GM12878 (cell line): ENCODE data around the gene CYTIP.

Source experiments
- CHD4 ChIP-seq: fragments of 200-600 bp; sonication (generic); IDR thresholded peaks from 2 replicates; pipeline ENCODE4 v1.6.1; 2016; ENCODE audit warnings: mild to moderate bottlenecking
- CTCF ChIP-seq, 3 experiments: IDR thresholded peaks in 2 of 3; conservative IDR thresholded peaks in 1 of 3; 2 replicates each; pipeline ENCODE4 v1.5.1; 2011; ENCODE audit warnings: low read depth in 3 of 3, low read length in 3 of 3, mild to moderate bottlenecking in 3 of 3, control low read depth in 2 of 3, moderate library complexity in 2 of 3, inconsistent platforms in 1 of 3, mixed read lengths in 1 of 3; ENCODE audit not compliant: control insufficient read depth in 2 of 3, insufficient read depth in 1 of 3; ENCODE audit errors: extremely low read depth in 1 of 3
- E2F4 ChIP-seq: IDR thresholded peaks from 2 replicates; pipeline ENCODE4 v1.6.1; 2012; ENCODE audit warnings: low read depth, low read length, improper control_type of control experiment
- GATAD2B ChIP-seq: fragments of 450-650 bp; conservative IDR thresholded peaks from 2 replicates; pipeline ENCODE4 v1.6.1; 2017; ENCODE audit warnings: low read depth, mild to moderate bottlenecking, moderate library complexity
- JUNB ChIP-seq: IDR thresholded peaks from 2 replicates; pipeline ENCODE4 v1.6.1; 2016; ENCODE audit warnings: antibody characterized with exemption, mild to moderate bottlenecking
- MYC ChIP-seq: IDR thresholded peaks from 2 replicates; pipeline ENCODE4 v1.6.1; 2011; ENCODE audit warnings: mild to moderate bottlenecking, low read length, moderate library complexity, inconsistent platforms; ENCODE audit not compliant: insufficient read depth, insufficient replicate concordance, insufficient read length, severe bottlenecking
- NFIC ChIP-seq: IDR thresholded peaks from 2 replicates; pipeline ENCODE4 v1.6.1; 2012; ENCODE audit warnings: low read depth, mild to moderate bottlenecking, inconsistent platforms, low read length, moderate library complexity
- PKNOX1 ChIP-seq: fragments of 450-650 bp; IDR thresholded peaks from 2 replicates; pipeline ENCODE4 v1.6.1; 2016; ENCODE audit warnings: mild to moderate bottlenecking
- RELA ChIP-seq: fragments of 450-650 bp; IDR thresholded peaks from 2 replicates; pipeline ENCODE4 v1.8.0; 2014; ENCODE audit warnings: borderline replicate concordance; ENCODE audit not compliant: partially characterized antibody
- REST ChIP-seq: IDR thresholded peaks from 2 replicates; pipeline ENCODE4 v1.6.1; 2012; ENCODE audit warnings: mild to moderate bottlenecking, low read depth, low read length
- TCF12 ChIP-seq: IDR thresholded peaks from 2 replicates; pipeline ENCODE4 v1.6.1; 2011; ENCODE audit warnings: low read depth, mild to moderate bottlenecking, low read length
- USF2 ChIP-seq: IDR thresholded peaks from 2 replicates; pipeline ENCODE4 v1.6.1; 2011; ENCODE audit warnings: low read depth, low read length, improper control_type of control experiment, borderline replicate concordance
- ZBTB33 ChIP-seq: fragments of 450-650 bp; IDR thresholded peaks from 2 replicates; pipeline ENCODE4 v1.6.1; 2017; ENCODE audit warnings: mild to moderate bottlenecking

- no peak for TF ChIP-seq RELA
- TF ChIP-seq MYC: no peak
- TF ChIP-seq CTCF (IDR thresholded peaks at IDR 0.05 in 2 of 3, conservative IDR thresholded peaks at IDR 0.05 in 1 of 3; ENCODE audit: control insufficient read depth in 2 of 3, extremely low read depth in 1 of 3, insufficient read depth in 1 of 3, low read depth in 3 of 3, low read length in 3 of 3): no peak
- TF ChIP-seq USF2: no peak
- TF ChIP-seq TCF12: 0 out of 2 replicates have a peak, but pooled peaks have one; percentile 21
- TF ChIP-seq E2F4: no peak
- TF ChIP-seq NFIC: peak; percentile 64
- no peak for TF ChIP-seq PKNOX1
- no peak for TF ChIP-seq CHD4
- TF ChIP-seq REST: no peak
- TF ChIP-seq ZBTB33: no peak
- no peak for TF ChIP-seq GATAD2B
- TF ChIP-seq JUNB: peak; percentile 67
These were observed 23.0 kb downstream of the CYTIP start for GRCh38 chr2:157420771-157421323.
